Ovary (tissue), 3 donors: ENCODE measurements around the gene ROBO1.

Experiments
- CTCF ChIP-seq, 3 donors: fragments of 450-650 bp in 2 of 3; fragments of 200-600 bp in 1 of 3; IDR thresholded peaks; one replicate each; pipeline versions ENCODE4 v1.5.1 to v1.8.0; 2016 to 2022; ENCODE audit warnings: antibody characterized with exemption in 3 of 3, mild to moderate bottlenecking in 1 of 3
- POLR2A ChIP-seq: fragments of 450-650 bp; IDR thresholded peaks from one replicate; pipeline ENCODE4 v1.6.1; 2017; ENCODE audit warnings: antibody characterized with exemption, mild to moderate bottlenecking, moderate library complexity
- donor health status: DM: no; HTN: no; CAD: no.

- no peak for TF ChIP-seq CTCF (IDR thresholded peaks at IDR 0.05)
- TF ChIP-seq POLR2A, result no peak
Observed at GRCh38 chr3:79184251-79184650, 583.5 kb downstream of the ROBO1 start.
